H1 (cell line): ENCODE results near the gene GPATCH2. TPM values are rescaled to one million over a fixed set of nuclear protein-coding genes. Genes with fewer than 3 reads are reported as not detected.

Experiments used
- CTCF ChIA-PET: fragments of 300-600 bp; sonication (Branson Sonifier 250); formaldehyde crosslinking; loops from one replicate; lab custom pipeline; 2021; ENCODE audit not compliant: partially characterized antibody; lab: Charles Lee
- POLR2A ChIA-PET: fragments of 300-600 bp; sonication (Branson Sonifier 250); formaldehyde crosslinking; loops from one replicate; lab custom pipeline; 2021; ENCODE audit warnings: inconsistent platforms; ENCODE audit not compliant: partially characterized antibody; lab: Charles Lee
- DNase-seq, 2 experiments: peaks; one replicate each; pipeline versions ENCODE4 v3.0.0 to v3.0.0-alpha.2; 2010 to 2022; ENCODE audit warnings: low spot score in 2 of 2, low read depth in 1 of 2, mixed read lengths in 1 of 2
- FAIRE-seq: peaks from 2 replicates; lab custom pipeline; 2011; peaks lifted over from hg19 to GRCh38; lab: Jason Lieb, UNC
- H2AFZ ChIP-seq: 2 replicates; pipeline ENCODE4 v1.8.1; 2012; ENCODE audit warnings: low read length, inconsistent platforms
- H2AK5ac ChIP-seq: 2 replicates; pipeline ENCODE4 v1.6.1; 2013; ENCODE audit warnings: low read depth, low read length
- H2BK120ac ChIP-seq: replicated peaks from 2 replicates; pipeline ENCODE3; 2013; ENCODE audit warnings: low read depth, low read length, inconsistent platforms
- H2BK12ac ChIP-seq: 2 replicates; pipeline ENCODE4 v1.6.1; 2013; ENCODE audit warnings: low read depth, low read length
- H2BK15ac ChIP-seq: 2 replicates; pipeline ENCODE4 v1.6.1; 2013; ENCODE audit warnings: low read length
- H2BK20ac ChIP-seq: 2 replicates; pipeline ENCODE4 v1.6.1; 2013; ENCODE audit warnings: low read length
- H2BK5ac ChIP-seq: 2 replicates; pipeline ENCODE4 v1.6.1; 2013; ENCODE audit warnings: low read depth, low read length
- H3K14ac ChIP-seq: 2 replicates; pipeline ENCODE4 v1.6.1; 2013; ENCODE audit warnings: inconsistent platforms; ENCODE audit not compliant: insufficient read length
- H3K18ac ChIP-seq: 2 replicates; pipeline ENCODE4 v1.6.1; 2013; ENCODE audit warnings: low read length; ENCODE audit errors: extremely low read depth
- H3K23ac ChIP-seq: 2 replicates; pipeline ENCODE4 v1.6.1; 2013; ENCODE audit warnings: inconsistent platforms; ENCODE audit not compliant: insufficient read length
- H3K23me2 ChIP-seq: 2 replicates; pipeline ENCODE4 v1.6.1; 2013; ENCODE audit warnings: low read depth, low read length
- H3K27ac ChIP-seq: 2 replicates; pipeline ENCODE4 v1.6.1; 2011; ENCODE audit warnings: low read depth, low read length, inconsistent platforms
- H3K27me3 ChIP-seq, 4 experiments: replicated peaks in 1 of 4; 1 replicate in 1 of 4; 2 replicates in 3 of 4; pipeline versions ENCODE4 v1.6.1 to v1.8.1; 2011 to 2013; ENCODE audit warnings: low read length in 3 of 4, mild to moderate bottlenecking in 3 of 4, inconsistent platforms in 2 of 4, mixed read lengths in 2 of 4, moderate library complexity in 1 of 4; ENCODE audit not compliant: control insufficient read depth in 3 of 4, insufficient read depth in 3 of 4; ENCODE audit errors: extremely low read depth in 1 of 4
- H3K36me3 ChIP-seq, 4 experiments: 2 replicates each; pipeline versions ENCODE4 v1.6.1 to v1.8.1; 2011 to 2013; ENCODE audit warnings: mild to moderate bottlenecking in 4 of 4, low read length in 3 of 4, moderate library complexity in 2 of 4, control low read depth in 1 of 4, inconsistent platforms in 1 of 4; ENCODE audit not compliant: insufficient read depth in 4 of 4, control insufficient read depth in 2 of 4
- H3K4ac ChIP-seq: replicated peaks from 2 replicates; pipeline ENCODE3; 2013; ENCODE audit warnings: low read length, low read depth, mixed read lengths, inconsistent platforms; ENCODE audit not compliant: insufficient read length
- H3K4me1 ChIP-seq, 4 experiments: replicated peaks in 1 of 4; 1 replicate in 1 of 4; 2 replicates in 3 of 4; pipeline versions ENCODE4 v1.6.1 to v1.8.1; 2011 to 2013; ENCODE audit warnings: low read length in 3 of 4, inconsistent platforms in 2 of 4, mixed read lengths in 1 of 4; ENCODE audit not compliant: insufficient read depth in 4 of 4, control insufficient read depth in 3 of 4
- H3K4me2 ChIP-seq, 2 experiments: 2 replicates each; pipeline versions ENCODE4 v1.6.1 to v1.8.1; 2011 to 2013; ENCODE audit warnings: low read depth in 2 of 2, low read length in 2 of 2, control low read depth in 1 of 2, inconsistent platforms in 1 of 2, mild to moderate bottlenecking in 1 of 2; ENCODE audit not compliant: insufficient read depth in 1 of 2
- H3K4me3 ChIP-seq, 4 experiments: fragments of 200-600, 300-600 bp in 1 of 4; sonication (generic), shearing (Covaris generic), sonication (Bioruptor Twin) in 1 of 4; 2 replicates each; pipeline versions ENCODE4 v1.5.1 to v1.8.1; 2011 to 2016; ENCODE audit warnings: low read length in 4 of 4, low read depth in 3 of 4, control low read depth in 2 of 4, inconsistent platforms in 2 of 4, mild to moderate bottlenecking in 2 of 4, mixed read lengths in 1 of 4, moderate library complexity in 1 of 4; ENCODE audit not compliant: insufficient read depth in 2 of 4; ENCODE audit errors: extremely low read depth in 1 of 4
- H3K56ac ChIP-seq: replicated peaks from 2 replicates; pipeline ENCODE3; 2013; ENCODE audit warnings: low read depth, mild to moderate bottlenecking, mixed read lengths, low read length, inconsistent platforms; ENCODE audit not compliant: insufficient read length
- H3K79me1 ChIP-seq: 2 replicates; pipeline ENCODE4 v1.6.1; 2013; ENCODE audit warnings: low read depth, low read length, control low read depth
- H3K79me2 ChIP-seq, 2 experiments: 2 replicates each; pipeline versions ENCODE4 v1.6.1 to v1.8.1; 2012 to 2013; ENCODE audit warnings: low read length in 2 of 2, mild to moderate bottlenecking in 2 of 2, inconsistent platforms in 1 of 2; ENCODE audit not compliant: insufficient read depth in 2 of 2, control insufficient read depth in 1 of 2
- H3K9ac ChIP-seq, 4 experiments: replicated peaks in 1 of 4; 1 replicate in 1 of 4; 2 replicates in 3 of 4; pipeline versions ENCODE4 v1.6.1 to v1.8.1; 2011 to 2013; ENCODE audit warnings: low read depth in 3 of 4, low read length in 3 of 4, control low read depth in 2 of 4, mild to moderate bottlenecking in 2 of 4, moderate library complexity in 2 of 4, inconsistent platforms in 1 of 4; ENCODE audit errors: extremely low read depth in 1 of 4
- H3K9me3 ChIP-seq, 2 experiments: 2 replicates each; pipeline versions ENCODE4 v1.6.1 to v1.8.1; 2012 to 2013; ENCODE audit warnings: mild to moderate bottlenecking in 2 of 2, moderate library complexity in 2 of 2, control low read depth in 1 of 2, inconsistent platforms in 1 of 2, low read depth in 1 of 2, low read length in 1 of 2, mixed read lengths in 1 of 2; ENCODE audit not compliant: insufficient read depth in 2 of 2
- H4K20me1 ChIP-seq, 2 experiments: replicated peaks in 1 of 2; 2 replicates each; pipeline versions ENCODE3 to v1.8.1; 2011 to 2013; ENCODE audit warnings: inconsistent platforms in 2 of 2, low read length in 2 of 2, mild to moderate bottlenecking in 1 of 2; ENCODE audit not compliant: insufficient read depth in 2 of 2, control insufficient read depth in 1 of 2
- H4K5ac ChIP-seq: 2 replicates; pipeline ENCODE4 v1.6.1; 2013; ENCODE audit warnings: low read length, low read depth, mixed read lengths, inconsistent platforms; ENCODE audit not compliant: insufficient read length
- H4K8ac ChIP-seq: 2 replicates; pipeline ENCODE4 v1.8.0; 2013; ENCODE audit warnings: mild to moderate bottlenecking, moderate library complexity, low read length, inconsistent platforms; ENCODE audit not compliant: insufficient read depth; ENCODE audit errors: extremely low read depth
- H4K91ac ChIP-seq: replicated peaks from 2 replicates; pipeline ENCODE3; 2013; ENCODE audit warnings: low read length, mixed read lengths, inconsistent platforms; ENCODE audit not compliant: insufficient read length
- CBX8 ChIP-seq: fragments of 300-800, 300-1000 bp; sonication (generic); IDR thresholded peaks from 2 replicates; pipeline ENCODE4 v1.7.1; 2016; ENCODE audit warnings: low read depth, low read length, borderline replicate concordance
- PHF8 ChIP-seq: fragments of 200-600 bp; sonication (generic); conservative IDR thresholded peaks from 2 replicates; pipeline ENCODE4 v1.7.1; 2012; ENCODE audit warnings: low read depth, mild to moderate bottlenecking, inconsistent platforms, low read length, moderate library complexity
- TCF12 ChIP-seq: IDR thresholded peaks from 2 replicates; pipeline ENCODE4 v1.6.1; 2011; ENCODE audit warnings: low read depth, mild to moderate bottlenecking, low read length
- whole genome bisulfite sequencing, 2 experiments: shearing (Covaris generic) in 1 of 2; methylation state at CpG; one replicate each; pipeline versions ENCODE4 v1.1.6 to v1.1.7; 2013 to 2015; ENCODE audit warnings: low lambda C conversion rate in 2 of 2, mixed read lengths in 2 of 2, inconsistent platforms in 1 of 2, low coverage in 1 of 2, missing lambda C conversion rate in 1 of 2; ENCODE audit not compliant: insufficient replicate concordance in 2 of 2, insufficient coverage in 1 of 2, insufficient read length in 1 of 2; ENCODE audit errors: extremely low coverage in 1 of 2, missing lambda C conversion rate in 1 of 2; 5-methylcytosine and 5-hydroxymethylcytosine counted together
- polyA plus RNA-seq, 7 experiments: library from polyadenylated mRNA; depleted of rRNA in 3 of 7; stranded (reverse) in 5 of 7; unstranded in 2 of 7; fragments of >200 nt in 5 of 7; fragments of 200-250 nt in 2 of 7; gene quantifications; 1 replicate in 5 of 7; 2 replicates in 1 of 7; 4 replicates in 1 of 7; pipeline versions ENCODE4 v1.2.1 to v1.2.3, GENCODE V29; 2011 to 2013; ENCODE audit warnings: missing spikeins in 2 of 7, mixed read lengths in 2 of 7
- total RNA-seq: library from RNA; stranded (reverse); fragmentation: NEBNext Ultra II Directional; extraction: Animal tissue kit (Norgen Biotek cat#: 25700); gene quantifications from 2 replicates; pipeline ENCODE4 v1.2.1, GENCODE V29; 2021

Gene GPATCH2
- total and polyA plus RNA-seq, 2 of the 8 experiments (the other 6 are each of a cell fraction or from before 2014, with no cell fraction given): 3.9 to 13.1 TPM

DNA sequence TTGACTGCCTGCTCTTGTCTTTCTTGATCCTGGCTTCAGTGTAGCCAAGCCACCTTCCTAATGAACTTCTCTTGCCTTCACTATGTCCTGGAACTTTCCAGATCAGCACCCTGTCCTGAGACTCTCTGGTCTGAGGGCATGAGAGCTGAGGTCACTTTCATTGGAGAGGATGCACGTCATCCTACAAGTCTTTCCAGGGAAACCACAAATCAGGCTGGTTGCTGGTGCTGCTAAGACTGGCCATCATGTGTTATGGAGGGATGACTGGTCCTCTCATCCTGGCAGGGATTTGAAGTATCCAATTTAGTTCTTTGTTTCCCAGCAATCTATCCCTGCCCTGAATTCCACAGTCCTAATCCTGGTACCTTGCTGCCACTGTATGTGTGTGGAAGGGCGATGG is 228.6 kb downstream of the GPATCH2 start:
- WGBS, 2 experiments: 78% methylated on average over 2 of the region's 2 CpGs; no CpG with 5 or more reads in 1 of the 2 experiments
- no peak overlapping the region for H2BK20ac ChIP-seq
- FAIRE-seq (no peak), DNase-seq (no peak)
- H2BK12ac ChIP-seq: no peak overlapping the region
- no peak overlapping the region for H3K18ac ChIP-seq
- no peaks in the 10 kb centered on the region for H4K20me1 ChIP-seq
- no peaks in the 10 kb centered on the region for H3K4me1 ChIP-seq
- no peak overlapping the region for H4K91ac ChIP-seq
- no peak overlapping the region for H2AFZ ChIP-seq
- no peaks in the 10 kb centered on the region for H3K79me1 ChIP-seq
- H3K56ac ChIP-seq: no peak overlapping the region
- ChIA-PET CTCF (interaction anchor here (0.6 to 1.0 kb wide), 3 partner anchors 8 to 263 kb away, joined by 3 read pairs; no protein-coding TSS in a partner anchor), POLR2A (no interaction called here)
- H3K14ac ChIP-seq: no peak overlapping the region
- no peak overlapping the region for H3K4ac ChIP-seq
- no peaks in the 10 kb centered on the region for H3K36me3 ChIP-seq
- no peak overlapping the region for H3K4me3 ChIP-seq
- no peak overlapping the region for H2BK120ac ChIP-seq
- H3K4me2 ChIP-seq: no peak overlapping the region
- H3K79me2 ChIP-seq: no peaks in the 10 kb centered on the region
- H3K23ac ChIP-seq: no peak overlapping the region
- H2AK5ac ChIP-seq: no peak overlapping the region; the same call in 1 of the 2 replicates
- no peaks in the 10 kb centered on the region for H3K23me2 ChIP-seq
- H4K5ac ChIP-seq: no peak overlapping the region
- H4K8ac ChIP-seq: no peak overlapping the region
- H2BK15ac ChIP-seq: no peak overlapping the region
- no peak overlapping the region for H2BK5ac ChIP-seq
- peaks cover 0 to 1% (median 0%) of the 10 kb centered on the region in 4 experiments; a peak in 1 of 7 replicates for H3K27me3 ChIP-seq
- H3K9me3 ChIP-seq: no peaks in the 10 kb centered on the region
- no peak overlapping the region for H3K27ac ChIP-seq
- no peak overlapping the region for H3K9ac ChIP-seq
- no peak for TF ChIP-seq TCF12
- no peak for TF ChIP-seq CBX8
- no peak for TF ChIP-seq PHF8
